ENCODE measurements around the gene APAF1. TPM values are rescaled to one million over a fixed set of nuclear protein-coding genes. Genes with fewer than 3 reads are reported as not detected.

Gene APAF1
- total and polyA plus RNA-seq, 2 donors (not counting 3 experiments of a cell fraction or from before 2014, with no cell fraction given), result 7.2 to 35.2 TPM

- Histone ChIP-seq H3K4me1 (ENCODE audit: control insufficient read depth, extremely low read depth, insufficient read depth, low read length) (no peaks in the 10 kb centered on the region), H3K9me1 (replicated peaks; ENCODE audit: control insufficient read depth, extremely low read depth, insufficient read depth, low read length) (no peaks in the 10 kb centered on the region), H3K9me3 (replicated peaks; ENCODE audit: control insufficient read depth, insufficient read depth, low read length) (no peaks in the 10 kb centered on the region), H2AFZ (ENCODE audit: low read depth, low read length) (no peak overlapping the region), H3K27ac (ENCODE audit: insufficient read depth, low read depth, low read length) (no peak overlapping the region), H3K36me3 (ENCODE audit: control insufficient read depth in 2 of 2, extremely low read depth in 1 of 2, insufficient read depth in 2 of 2, low read length in 2 of 2) (no peaks in the 10 kb centered on the region), H3K79me2 (ENCODE audit: control insufficient read depth, insufficient read depth, low read length) (no peaks in the 10 kb centered on the region), H3K4me2 (ENCODE audit: insufficient read depth, low read length) (no peak overlapping the region), H3K9ac (replicated peaks; ENCODE audit: extremely low read depth, insufficient read depth, low read length) (no peak overlapping the region), H3K4me3 (replicated peaks in 1 of 3; ENCODE audit: insufficient read depth in 1 of 3, low read depth in 1 of 3, low read length in 3 of 3) (no peak overlapping the region), H3K27me3 (ENCODE audit: control insufficient read depth in 2 of 2, insufficient read depth in 2 of 2, low read length in 2 of 2) (peaks cover 2 to 4% of the 10 kb centered on the region in 2 experiments), H4K20me1 (replicated peaks; ENCODE audit: control insufficient read depth, extremely low read depth, insufficient read depth, low read length) (no peaks in the 10 kb centered on the region)
- intact Hi-C loops (cut with micrococcal nuclease) (no loop called here), dilution Hi-C loops (cut with MboI; ENCODE audit: extremely low pct_ligation_motif_present, low sequenced_read_pairs) (no loop called here)
- no peak for FAIRE-seq
- no peak for DNase-seq (ENCODE audit: low read depth, low spot score)
- BruUV-seq (replicated peaks), result no TSS peak
- TF ChIP-seq MAX (IDR thresholded peaks at IDR 0.05; ENCODE audit: insufficient read depth, insufficient read length) (no peak), POLR2AphosphoS5 (IDR thresholded peaks at IDR 0.05; ENCODE audit: insufficient read depth, low read depth, low read length) (no peak), GATA2 (IDR thresholded peaks at IDR 0.05; ENCODE audit: insufficient read depth, insufficient read length, low read depth, low read length) (no peak), EZH2 (IDR thresholded peaks at IDR 0.05; ENCODE audit: borderline replicate concordance, low read depth, low read length, severe bottlenecking) (no peak), CTCF (IDR thresholded peaks at IDR 0.05; ENCODE audit: extremely low read depth in 1 of 2, insufficient read depth in 1 of 2, low read depth in 1 of 2, low read length in 2 of 2) (no peak), POLR2A (IDR thresholded peaks at IDR 0.05; ENCODE audit: low read depth, low read length) (no peak), MYC (IDR thresholded peaks at IDR 0.05; ENCODE audit: low read depth, low read length) (no peak), FOS (IDR thresholded peaks at IDR 0.05; ENCODE audit: borderline replicate concordance, insufficient read depth, low read length) (no peak), JUN (IDR thresholded peaks at IDR 0.05; ENCODE audit: borderline replicate concordance, insufficient read depth, insufficient read length, low read depth) (no peak)
- POLR2A ChIA-PET, result no interaction called here
- CTCF ChIA-PET, result no interaction called here
Observed at GRCh38 chr12:98767248-98767647, 122.2 kb downstream of the APAF1 start.
